Erythroblast (primary cell): ENCODE results near the gene SEC31A.

ENCODE experiments used
- GATA1 ChIP-seq: IDR thresholded peaks from 2 replicates; pipeline ENCODE4 v1.6.1; 2011; ENCODE audit warnings: low read depth, mild to moderate bottlenecking, control low read depth, low read length, moderate library complexity
- POLR2A ChIP-seq: IDR thresholded peaks from 2 replicates; pipeline ENCODE4 v1.6.1; 2011; ENCODE audit warnings: mild to moderate bottlenecking, low read length

GRCh38 chr4:82811838-82812341 is 79.1 kb downstream of the SEC31A start:
- TF ChIP-seq POLR2A = no peak
- TF ChIP-seq GATA1 = no peak
